Motor neuron (in vitro differentiated cells): ENCODE results near the gene GPNMB. TPM values are rescaled to one million over a fixed set of nuclear protein-coding genes. Genes with fewer than 3 reads are reported as not detected.
"Not testable (repeated sequence)": the region's sequence is repeated elsewhere in the genome, so short reads cannot be mapped to it uniquely, and the experiment has no call there.

Experiments used
- ATAC-seq, 8 experiments: fragments of 200-7000 bp; cut with Tn5 transposase; replicated peaks in 6 of 8; 2 replicates each; pipeline ENCODE4 v1.8.0; 2021; ENCODE audit warnings: mild to moderate bottlenecking in 8 of 8, moderate library complexity in 8 of 8
- H3K27ac ChIP-seq, 2 donors: fragments of 250-450 bp; sonication (Bioruptor Pico); 2 replicates each; pipeline ENCODE4 v1.9.0; 2021; ENCODE audit warnings: antibody characterized with exemption in 2 of 2, mild to moderate bottlenecking in 2 of 2, moderate library complexity in 1 of 2
- H3K4me1 ChIP-seq, 2 donors: fragments of 250-450 bp; sonication (Bioruptor Pico); replicated peaks in 1 of 2; 2 replicates each; pipeline ENCODE4 v1.6.1; 2021; ENCODE audit warnings: antibody characterized with exemption in 2 of 2, mild to moderate bottlenecking in 2 of 2, moderate library complexity in 1 of 2
- H3K4me3 ChIP-seq, 5 donors: fragments of 250-450 bp; sonication (Bioruptor Pico); 2 replicates each; pipeline ENCODE4 v1.9.0; 2021; ENCODE audit warnings: antibody characterized with exemption in 5 of 5, mild to moderate bottlenecking in 5 of 5, moderate library complexity in 4 of 5
- WGBS, 10 experiments: fragments of 450-650 bp; shearing (Covaris generic); methylation state at CpG; one replicate each; pipeline ENCODE4 v1.0.0; 2022; 5-methylcytosine and 5-hydroxymethylcytosine counted together
- in situ Hi-C, 9 experiments: fragments of 400-800 bp; cut with MboI; loops; one replicate each; pipeline ENCODE4 v1.15.0; 2021; ENCODE audit warnings: low sequenced_read_pairs in 9 of 9, low pct_unique_long_range_greater_than_20kb in 2 of 9; ENCODE audit not compliant: unreplicated experiment in 9 of 9
- total RNA-seq, 8 experiments: library from RNA; unstranded; fragments of 300-600 nt; gene quantifications; 2 replicates each; pipeline versions ENCODE4 v1.2.3 to v1.2.4, GENCODE V29; 2022

GPNMB gene
- total RNA-seq, 8 experiments from 2014 or later, result 0.71 to 1,173 (median 4.1) TPM

GRCh38 chr7:23298141-23298881 lies 51.7 kb downstream of the GPNMB start:
- peak overlapping the region; percentile 87 to 99 (median 98) for H3K4me3 ChIP-seq
- peaks cover 10% of the 10 kb centered on the region in 2 donors for H3K4me1 ChIP-seq
- 0 to 100% (median 73%) methylated on average over 1 to 5 of the region's 11 CpGs; no CpG with 5 or more reads in 2 of the 10 experiments for WGBS, 10 experiments
- in situ Hi-C loops, result no loop called here
- peak in 7 of 8 experiments; percentile 1 to 16 (median 9) for ATAC-seq
- H3K27ac ChIP-seq, result peak overlapping the region; percentile 43 to 90

DNA sequence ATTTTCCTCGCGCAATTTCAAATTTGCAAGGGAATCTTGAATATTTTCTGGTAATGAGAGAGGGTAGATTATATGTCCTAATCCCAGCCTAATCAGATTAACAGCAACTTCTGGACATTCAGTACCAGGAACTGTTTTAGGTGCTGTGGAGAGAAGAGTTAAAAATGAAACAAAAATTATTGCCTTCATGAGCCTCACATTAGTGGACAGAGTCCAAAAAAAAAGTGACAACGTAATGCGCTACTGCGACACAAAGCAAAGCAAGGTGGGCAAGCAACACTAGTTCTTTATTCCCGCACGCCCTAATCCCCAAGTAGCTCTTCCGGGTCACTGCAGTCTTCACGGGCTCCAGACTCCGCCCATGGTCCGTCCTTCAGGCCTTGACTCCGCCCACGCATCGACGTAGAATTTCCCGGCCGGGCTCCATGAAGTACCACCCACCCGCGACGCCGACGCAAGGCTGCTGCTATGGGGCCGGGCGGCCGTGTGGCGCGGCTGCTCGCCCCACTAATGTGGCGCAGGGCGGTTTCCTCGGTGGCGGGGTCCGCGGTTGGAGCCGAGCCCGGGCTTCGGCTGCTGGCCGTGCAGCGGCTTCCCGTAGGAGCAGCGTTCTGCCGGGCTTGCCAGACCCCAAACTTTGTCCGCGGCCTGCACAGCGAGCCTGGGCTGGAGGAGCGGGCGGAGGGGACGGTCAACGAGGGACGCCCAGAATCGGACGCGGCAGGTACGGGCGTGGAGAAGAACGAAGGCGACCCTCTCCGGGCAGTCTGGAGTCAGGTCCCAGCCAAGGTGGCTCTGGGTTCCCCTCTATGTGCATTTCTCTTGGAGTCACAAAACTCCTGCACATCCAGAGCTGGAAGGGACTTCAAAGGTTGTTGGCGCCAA lies 52.6 kb downstream of the GPNMB start, which contains the start of gene MALSU1:
Gene MALSU1, plus strand, starts transcription at position 455 of the 885 bp plus-strand sequence. Its CDS starts 14 bp downstream, at position 469.
- H3K27ac ChIP-seq, result peak within 1 kb of the TSS; percentile 68 to 90
- 0 to 15% (median 3%) methylated on average over 3 to 31 of the region's 59 CpGs; no CpG with 5 or more reads in 3 of the 10 experiments for WGBS, 10 experiments
- H3K4me1 ChIP-seq, result peaks cover 10% of the 10 kb centered on the region in 2 donors
- ATAC-seq, result peak; percentile 93 to 99 (median 99)
- H3K4me3 ChIP-seq, result peak within 1 kb of the TSS; percentile 87 to 99 (median 98)
- in situ Hi-C loops, result no loop called here

GRCh38 chr7:23299770-23300300 lies 53.3 kb downstream of the GPNMB start:
- in situ Hi-C loops, result no loop called here
- 0 to 33% (median 13%) methylated on average over 2 to 9 of the region's 12 CpGs; no CpG with 5 or more reads in 1 of the 10 experiments for WGBS, 10 experiments
- Histone ChIP-seq H3K27ac (peak overlapping the region in 1 of 2 donors; percentile 90), H3K4me3 (peak overlapping the region; percentile 87 to 99 (median 98)), H3K4me1 (peaks cover 10% of the 10 kb centered on the region in 2 donors)
- ATAC-seq, result peak in 3 of 8 experiments; percentile 19 to 28 (median 27)

DNA sequence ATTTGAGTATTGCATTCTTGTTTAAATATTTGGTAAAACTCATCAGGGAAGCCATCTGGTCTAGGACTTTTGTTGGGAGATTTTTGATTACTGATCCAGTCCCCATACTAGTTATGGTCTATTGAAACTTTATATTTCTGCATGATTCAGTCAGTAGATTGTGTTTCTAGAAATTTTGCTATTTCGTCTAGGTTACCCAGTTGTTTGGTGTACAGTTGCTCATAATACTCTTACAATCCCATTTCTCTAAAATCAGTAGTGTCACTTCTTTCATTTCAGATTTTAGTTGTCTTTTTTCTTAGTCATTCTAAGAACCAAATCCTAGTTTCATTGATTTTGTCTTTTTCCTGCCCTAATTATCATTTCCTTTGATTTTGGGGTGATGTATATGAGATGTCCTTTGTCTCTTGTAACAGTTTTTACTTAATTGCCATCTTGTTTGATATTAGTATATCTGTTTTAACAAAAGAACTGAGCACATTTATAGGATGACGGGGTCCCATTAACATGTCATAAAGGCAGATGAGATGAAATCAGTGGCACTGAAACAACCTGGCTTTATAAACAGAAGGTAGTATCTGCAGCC lies 60.5 kb downstream of the GPNMB start:
- WGBS, 10 experiments, result 60 to 100% (median 99%) methylated on average over 1 to 2 of the region's 2 CpGs
- H3K27ac ChIP-seq, result no peak overlapping the region
- no peaks in the 10 kb centered on the region for H3K4me1 ChIP-seq
- no peak for ATAC-seq
- no peak overlapping the region for H3K4me3 ChIP-seq
- in situ Hi-C loops, result no loop called here

DNA sequence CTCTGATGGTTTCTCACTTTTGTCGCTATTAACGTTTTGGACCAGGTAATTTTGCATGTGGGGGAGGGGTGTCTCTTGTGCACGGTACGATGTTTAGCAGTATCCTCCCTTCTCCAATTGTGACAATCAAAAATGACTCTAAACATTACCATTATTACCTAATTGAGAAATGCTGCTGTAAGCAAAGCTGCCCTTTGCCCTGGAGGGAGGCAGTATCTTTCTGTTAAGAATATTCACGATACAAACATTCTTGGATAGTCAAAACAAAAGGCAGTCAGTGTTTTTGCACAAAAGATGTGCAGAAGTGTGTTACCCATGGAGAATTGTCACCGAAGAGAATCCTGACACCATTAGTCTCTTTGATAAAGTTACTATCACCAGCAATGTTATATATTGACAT lies 62.2 kb downstream of the GPNMB start:
- Histone ChIP-seq H3K27ac (no peak overlapping the region), H3K4me3 (no peak overlapping the region), H3K4me1 (no peaks in the 10 kb centered on the region)
- in situ Hi-C loops, result no loop called here
- WGBS, 10 experiments, result 85 to 100% (median 98%) methylated on average over 1 to 6 of the region's 6 CpGs; no CpG with 5 or more reads in 1 of the 10 experiments
- no peak for ATAC-seq

- 60 to 100% (median 70%) methylated on average over 1 to 2 of the region's 2 CpGs; no CpG with 5 or more reads in 7 of the 10 experiments for WGBS, 10 experiments
- ATAC-seq, H3K27ac ChIP-seq, in situ Hi-C loops, H3K4me1 ChIP-seq, H3K4me3 ChIP-seq: not testable (repeated sequence)
These were observed 65.6 kb downstream of the GPNMB start for GRCh38 chr7:23312141-23312540.

DNA sequence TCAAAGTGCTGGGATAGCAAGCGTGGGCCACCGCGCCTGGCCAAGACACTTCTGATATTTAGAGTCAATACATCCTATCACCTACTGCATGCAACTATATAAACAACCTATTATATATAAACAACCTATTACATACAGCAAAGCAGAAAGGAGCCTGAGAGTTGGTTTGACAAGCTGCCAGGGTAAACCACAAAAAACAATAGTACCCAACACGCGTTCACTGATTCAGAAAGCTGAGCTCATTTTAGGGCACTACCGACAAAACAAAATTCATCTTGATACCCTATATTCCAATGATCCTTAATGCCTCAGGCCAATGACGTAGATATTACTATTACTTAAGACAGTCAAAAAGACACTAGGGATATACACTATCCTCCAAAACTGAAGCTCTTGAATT lies 68.8 kb downstream of the GPNMB start:
- Histone ChIP-seq H3K4me1 (no peaks in the 10 kb centered on the region), H3K4me3 (no peak overlapping the region), H3K27ac (no peak overlapping the region)
- in situ Hi-C loops, result no loop called here
- 80 to 100% (median 95%) methylated on average over 1 to 7 of the region's 7 CpGs; no CpG with 5 or more reads in 2 of the 10 experiments for WGBS, 10 experiments
- ATAC-seq, result no peak

Other genes with a start within 250 kb of the GPNMB start
- gene HYCC1, start 232.6 kb upstream of the GPNMB start, total RNA-seq, result 10 to 100 TPM; 21.3 to 76.3 (median 31.3) TPM
- gene KLHL7, start 141.0 kb upstream of the GPNMB start, total RNA-seq, result 10 to 100 TPM; 26.7 to 82.5 (median 56.7) TPM
- gene NUP42, start 64.7 kb upstream of the GPNMB start, total RNA-seq, result 100 to 1,000 TPM in 1 of 8 experiments, 10 to 100 TPM in 7; 26.9 to 102 (median 40.9) TPM
- gene MALSU1, start 52.6 kb downstream of the GPNMB start, total RNA-seq, result 10 to 100 TPM; 16.0 to 42.0 (median 25.9) TPM
- 100 to 1,000 TPM in 1 of 8 experiments, 10 to 100 TPM in 7; 22.2 to 103 (median 31.4) TPM for gene IGF2BP3, start 223.7 kb downstream of the GPNMB start, total RNA-seq